GM18909 (cell line): ENCODE data around the gene BOD1.
A peak's percentile ranks its signal among the peaks of the same experiment; 100 is the strongest.

Experiments
- ATAC-seq: cut with Tn5 transposase; IDR thresholded peaks from one replicate; pipeline ENCODE4 v1.9.1; 2021; ENCODE audit warnings: mild to moderate bottlenecking; ENCODE audit not compliant: unreplicated experiment, poor library complexity

Gene BOD1

GRCh38 chr5:173642191-173642816 is 25.9 kb upstream of the BOD1 start:
- no peak for ATAC-seq

- ATAC-seq: no peak
Observed at GRCh38 chr5:173640156-173640804, 23.8 kb upstream of the BOD1 start.

- no peak for ATAC-seq
Observed at GRCh38 chr5:173638126-173639040, 21.9 kb upstream of the BOD1 start.

GRCh38 chr5:173637340-173637739 is 20.9 kb upstream of the BOD1 start:
- ATAC-seq: no peak

- ATAC-seq: no peak
Observed at GRCh38 chr5:173634465-173634983, 18.1 kb upstream of the BOD1 start.

- ATAC-seq: no peak
Observed at GRCh38 chr5:173633304-173633703, 16.9 kb upstream of the BOD1 start.

GRCh38 chr5:173631478-173631877 is 15.0 kb upstream of the BOD1 start:
- no peak for ATAC-seq

GRCh38 chr5:173630724-173631365 is 14.4 kb upstream of the BOD1 start:
- ATAC-seq: no peak

- ATAC-seq: no peak
Observed at GRCh38 chr5:173629628-173630027, 13.2 kb upstream of the BOD1 start.

GRCh38 chr5:173628501-173628900 is 12.1 kb upstream of the BOD1 start:
- no peak for ATAC-seq

- no peak for ATAC-seq
Observed at GRCh38 chr5:173627860-173628392, 11.5 kb upstream of the BOD1 start.

GRCh38 chr5:173627271-173627670 is 10.8 kb upstream of the BOD1 start:
- no peak for ATAC-seq

- no peak for ATAC-seq
Observed at GRCh38 chr5:173626505-173626820, 10.0 kb upstream of the BOD1 start.

GRCh38 chr5:173625673-173626504 is 9.4 kb upstream of the BOD1 start:
- peak; percentile 59 for ATAC-seq

GRCh38 chr5:173625261-173625660 is 8.8 kb upstream of the BOD1 start:
- ATAC-seq: no peak

- ATAC-seq: no peak
Observed at GRCh38 chr5:173624282-173624681, 7.8 kb upstream of the BOD1 start.

- no peak for ATAC-seq
Observed at GRCh38 chr5:173623789-173624188, 7.3 kb upstream of the BOD1 start.

- ATAC-seq: no peak
Observed at GRCh38 chr5:173623296-173623771, 6.9 kb upstream of the BOD1 start.
